NCI-H510A treated with DMSO at 0.1 percent for 48 hours (cell line): ENCODE data around the gene OGDHL.
"Not testable (repeated sequence)": the region's sequence is repeated elsewhere in the genome, so short reads cannot be mapped to it uniquely, and the experiment has no call there.

Experiments
- DNase-seq: peaks from one replicate; lab custom pipeline; 2025; lab: John Stamatoyannopoulos, UW

OGDHL gene

GRCh38 chr10:49756031-49756430 is 6.1 kb downstream of the OGDHL start:
- no peak for DNase-seq

DNA sequence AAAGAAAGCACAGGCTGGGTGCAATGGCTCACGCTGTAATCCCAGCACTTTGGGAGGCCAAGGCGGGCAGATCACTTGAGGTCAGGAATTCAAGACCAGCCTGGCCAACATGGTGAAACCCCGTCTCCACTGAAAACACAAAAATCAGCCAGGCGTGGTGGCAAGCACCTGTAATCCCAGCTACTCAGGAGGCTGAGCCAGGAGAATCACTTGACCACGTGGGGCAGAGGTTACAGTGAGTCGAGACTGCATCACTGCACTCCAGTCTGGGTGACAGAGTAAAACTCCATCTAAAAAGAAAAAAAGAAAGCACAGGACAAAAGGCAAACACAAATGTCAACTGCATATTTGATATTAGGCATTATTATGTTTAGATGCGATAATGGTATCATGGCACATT is 7.2 kb downstream of the OGDHL start:
- DNase-seq: not testable (repeated sequence)

GRCh38 chr10:49752584-49752983 is 9.5 kb downstream of the OGDHL start:
- DNase-seq: no peak

DNA sequence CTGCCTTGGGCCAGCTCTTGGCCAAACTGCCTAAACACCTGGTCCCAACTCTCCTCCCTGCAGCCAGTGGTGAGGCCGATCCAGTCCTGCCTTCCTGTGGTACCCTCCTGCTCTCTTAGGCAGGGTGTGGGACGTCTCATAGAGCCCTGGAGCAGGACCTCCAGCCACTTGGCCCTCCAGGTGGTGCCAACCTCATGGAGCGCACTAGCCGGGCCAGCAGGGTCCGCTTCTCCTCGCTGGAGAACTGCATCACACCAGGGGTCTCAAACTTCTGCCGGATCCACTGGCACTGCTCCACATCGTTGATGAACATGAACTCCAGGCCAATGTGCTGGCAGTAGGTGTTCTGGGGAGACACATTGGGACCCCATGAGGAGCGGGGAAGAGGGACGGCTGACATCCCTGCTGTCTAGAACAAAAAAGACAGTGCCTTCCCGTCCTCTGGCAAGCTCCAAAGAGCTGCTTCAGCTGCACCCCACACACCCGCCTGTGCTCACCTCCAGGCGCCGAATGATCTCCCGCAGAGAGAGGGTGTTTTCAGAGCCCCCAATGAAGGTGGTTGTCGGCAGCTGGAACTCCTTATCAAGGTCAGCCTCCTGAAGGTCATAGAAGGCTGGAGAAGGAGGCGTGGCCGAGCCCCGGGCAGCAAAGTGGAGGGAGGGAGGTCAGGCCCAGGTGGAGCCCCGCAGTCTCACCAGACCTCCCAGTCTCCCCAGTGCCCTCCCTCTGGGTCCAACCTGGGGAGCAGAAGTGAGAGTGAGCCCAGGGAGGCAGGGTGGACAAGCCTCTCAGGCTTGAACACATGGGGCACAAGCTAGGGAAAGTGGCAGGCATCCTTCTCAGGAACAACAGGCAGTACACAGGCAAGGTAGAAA is 10.2 kb downstream of the OGDHL start:
- DNase-seq: no peak

- DNase-seq: no peak
These were observed 10.9 kb downstream of the OGDHL start for GRCh38 chr10:49751216-49751615.

- no peak for DNase-seq
These were observed 11.6 kb downstream of the OGDHL start for GRCh38 chr10:49750546-49750945.

DNA sequence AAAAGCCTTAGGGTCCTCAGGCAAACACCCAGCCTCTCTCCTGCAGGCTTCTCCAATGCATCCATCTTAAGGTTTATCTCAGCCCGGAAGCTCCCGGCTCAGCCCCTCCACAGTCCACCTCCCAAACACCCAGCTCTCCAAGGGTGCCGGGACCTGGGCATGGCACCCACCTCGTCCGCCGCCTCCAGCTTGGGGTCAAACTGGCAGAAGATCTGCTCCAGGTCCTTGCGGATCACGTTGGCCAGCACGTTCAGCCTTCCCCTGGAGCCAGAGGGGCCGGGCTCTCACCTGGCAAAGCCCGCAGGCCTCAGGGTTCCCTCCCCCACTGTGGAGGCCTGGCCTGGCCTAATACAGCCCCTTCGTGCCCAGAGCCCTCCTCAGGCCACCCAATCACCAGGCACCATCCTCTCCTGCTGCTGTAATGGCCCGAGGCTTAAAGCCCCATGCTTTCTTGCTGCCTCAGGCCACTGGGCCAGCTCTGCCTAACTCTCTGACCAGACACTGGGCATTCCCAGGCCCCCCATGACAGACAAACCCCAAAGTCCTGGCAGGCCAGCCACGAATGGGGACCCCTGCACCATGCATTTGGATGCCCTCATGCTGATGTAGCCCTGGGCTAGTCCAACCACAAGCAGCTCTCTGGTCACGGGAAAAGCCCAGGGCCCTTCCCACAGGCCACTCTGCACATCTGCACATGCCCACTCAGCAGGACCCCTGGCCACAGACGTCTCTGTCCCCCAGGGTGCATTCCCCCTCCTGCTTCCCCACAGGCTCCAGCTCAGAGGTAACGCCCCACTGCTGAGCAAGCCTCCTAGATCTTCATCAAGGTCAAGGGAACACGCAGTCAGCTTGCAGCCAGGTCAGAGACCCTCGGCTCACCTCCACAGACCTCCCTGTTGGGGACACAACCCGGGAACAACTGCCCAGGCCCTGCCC is 12.3 kb downstream of the OGDHL start:
- DNase-seq: no peak

DNA sequence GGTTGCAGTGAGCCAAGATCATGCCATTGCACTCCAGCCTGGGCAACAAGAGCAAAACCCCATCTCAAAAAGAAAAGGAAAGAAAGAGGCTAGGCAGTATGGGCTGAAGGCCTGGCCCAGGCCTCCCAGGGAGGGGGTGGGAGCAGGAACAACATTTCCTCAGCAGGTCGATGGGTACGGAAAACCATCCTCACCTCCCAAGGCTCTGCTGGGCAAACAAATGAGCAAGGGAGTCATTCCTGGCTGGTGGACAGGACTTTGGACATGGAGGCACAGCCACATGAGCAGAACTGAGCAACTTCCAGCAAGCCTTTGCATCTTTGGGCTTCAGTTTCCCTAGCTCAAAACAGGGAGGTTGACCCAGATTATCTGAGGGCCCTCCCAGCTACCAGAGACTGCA is 13.0 kb downstream of the OGDHL start:
- DNase-seq: no peak

DNA sequence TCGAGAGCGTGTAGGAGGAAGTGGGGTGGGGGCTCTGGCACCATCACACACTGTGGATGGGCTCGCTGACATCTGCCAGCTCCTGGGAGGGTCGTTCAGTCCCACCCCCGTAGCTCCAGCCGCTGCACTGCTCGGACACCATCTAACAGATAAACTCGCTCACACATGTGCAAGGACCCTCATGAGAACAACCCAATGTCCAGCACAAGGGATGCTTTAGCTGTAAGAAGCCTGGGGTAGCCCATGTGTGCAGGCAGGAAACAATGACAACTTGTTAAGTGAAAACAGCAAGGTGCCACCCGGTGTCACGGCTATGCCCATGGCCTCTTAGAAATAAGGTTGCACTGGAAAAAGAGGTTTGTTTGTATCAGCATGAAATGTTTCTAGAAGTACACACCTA is 14.1 kb downstream of the OGDHL start:
- DNase-seq: no peak

DNA sequence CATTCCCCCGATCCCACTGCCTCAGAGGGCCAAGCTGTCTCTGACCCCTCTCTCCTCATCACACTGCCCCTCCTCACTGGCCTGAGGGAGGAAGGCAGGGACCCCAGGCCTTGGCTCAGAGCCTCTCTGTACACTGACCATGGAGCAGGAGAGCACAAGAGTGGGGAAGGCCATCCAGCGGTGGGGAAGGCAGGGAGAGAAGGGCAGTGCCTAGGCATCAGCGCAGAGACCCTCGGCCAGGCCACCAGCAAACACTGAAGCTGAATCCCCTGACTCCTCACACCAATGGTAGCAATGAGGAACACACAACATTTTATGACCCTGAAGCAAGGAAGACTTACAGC is 14.8 kb downstream of the OGDHL start:
- no peak for DNase-seq

- no peak for DNase-seq
These were observed 15.4 kb downstream of the OGDHL start for GRCh38 chr10:49746626-49747302.

GRCh38 chr10:49745756-49746155 is 16.4 kb downstream of the OGDHL start:
- no peak for DNase-seq

- no peak for DNase-seq
These were observed 17.1 kb downstream of the OGDHL start for GRCh38 chr10:49744924-49745605.

GRCh38 chr10:49744091-49744685 is 17.9 kb downstream of the OGDHL start:
- no peak for DNase-seq

DNA sequence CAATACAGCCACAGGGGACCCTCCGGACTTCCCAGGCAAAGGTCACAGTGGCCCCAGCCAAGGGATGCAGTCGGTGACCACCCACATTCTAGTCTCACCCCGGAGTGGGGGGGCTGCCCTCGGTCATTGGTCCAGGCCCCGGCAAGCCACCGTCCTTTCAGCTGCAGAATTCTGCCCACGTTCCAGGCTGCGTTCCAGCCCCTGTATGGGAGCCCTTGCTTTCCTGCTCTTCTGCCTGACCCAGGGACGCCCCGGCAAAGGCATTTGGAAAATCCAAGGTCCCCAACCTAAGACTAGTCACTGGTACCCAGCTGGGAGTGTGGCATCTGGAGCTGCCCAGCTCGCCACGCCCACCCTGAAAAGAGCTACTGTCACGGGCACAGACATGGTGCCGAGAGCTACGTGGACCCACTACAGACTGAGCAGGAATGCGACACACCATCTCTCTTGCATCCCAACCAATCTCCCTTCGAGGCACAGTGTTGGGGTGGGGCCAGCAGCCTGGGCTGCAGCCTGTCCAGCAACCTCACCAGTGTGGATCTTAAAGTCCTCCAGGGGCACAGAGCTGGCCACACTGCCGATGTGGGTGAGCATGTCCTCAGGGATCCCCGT is 18.6 kb downstream of the OGDHL start:
- no peak for DNase-seq

DNA sequence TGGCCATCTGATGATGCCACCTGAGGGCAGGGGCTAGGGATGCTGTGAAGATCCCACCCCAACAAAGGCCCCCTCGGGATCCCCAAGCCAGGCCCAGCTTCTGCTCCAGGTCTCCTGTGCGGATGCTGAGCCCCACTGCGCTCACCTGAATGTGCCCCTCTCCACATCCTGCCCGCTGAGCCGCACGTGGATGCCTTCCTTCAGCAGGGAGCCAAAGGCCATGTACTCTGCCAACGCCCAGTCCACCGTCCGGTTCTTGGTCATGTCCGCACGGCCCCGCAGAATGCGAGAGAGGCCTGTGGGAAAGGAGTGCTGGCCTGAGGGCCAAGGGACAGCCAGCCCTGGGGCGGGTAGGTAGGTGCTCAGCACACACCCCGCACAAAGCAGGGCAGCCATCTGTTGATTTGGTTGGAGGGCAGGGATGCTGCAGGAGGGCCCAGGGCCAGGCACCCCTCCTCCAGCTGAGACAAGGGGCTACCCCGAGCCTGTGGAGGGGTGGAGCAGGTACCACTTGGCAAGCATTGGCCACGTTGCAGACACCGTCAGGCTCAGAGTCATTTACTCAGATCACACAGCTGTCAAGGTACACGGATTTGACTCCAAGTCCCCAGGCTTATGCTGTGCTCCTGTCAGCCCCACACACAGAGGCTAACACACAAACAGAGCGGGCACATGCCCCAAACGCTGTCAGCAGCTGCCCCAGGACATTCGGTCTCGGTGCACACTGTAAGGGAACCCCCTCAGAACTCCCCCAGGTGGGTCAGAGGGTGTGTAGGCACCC is 19.2 kb downstream of the OGDHL start:
- DNase-seq: no peak

DNA sequence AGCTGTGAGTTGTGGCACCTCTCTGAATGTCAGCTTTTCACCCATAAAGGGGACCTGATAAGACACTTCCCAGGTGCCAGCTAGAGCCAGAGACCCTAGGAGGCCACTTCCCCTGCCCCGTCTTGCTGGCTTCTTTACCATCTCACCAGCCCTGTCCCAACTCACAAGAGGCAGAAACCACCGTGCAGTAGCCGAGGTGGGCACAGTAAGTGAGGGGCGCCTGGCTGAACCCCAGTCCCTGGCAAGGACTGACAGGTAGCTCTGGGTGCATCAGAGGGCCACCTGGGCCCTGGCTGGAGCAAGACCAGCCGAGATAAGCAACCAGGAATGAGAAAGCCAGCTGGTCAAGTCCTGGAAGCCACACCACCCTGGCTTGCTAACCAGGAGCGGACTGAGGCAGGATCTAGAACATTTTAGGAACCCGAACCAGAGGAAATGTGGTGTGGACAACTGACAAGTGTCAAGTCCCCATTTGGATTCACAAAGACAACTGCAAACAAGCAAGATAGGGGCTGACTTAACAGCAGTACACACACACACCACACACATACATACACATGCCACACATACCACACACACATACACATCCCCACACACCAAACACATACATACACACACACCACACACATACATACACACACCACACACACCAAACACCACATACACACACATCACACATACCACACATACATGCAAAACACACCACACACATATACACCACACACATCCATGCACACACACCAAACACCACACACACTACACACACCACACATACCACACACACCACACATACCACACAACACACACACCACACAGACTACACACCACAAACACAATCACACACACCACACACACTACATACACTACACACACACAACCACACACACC is 20.8 kb downstream of the OGDHL start:
- DNase-seq: no peak

DNA sequence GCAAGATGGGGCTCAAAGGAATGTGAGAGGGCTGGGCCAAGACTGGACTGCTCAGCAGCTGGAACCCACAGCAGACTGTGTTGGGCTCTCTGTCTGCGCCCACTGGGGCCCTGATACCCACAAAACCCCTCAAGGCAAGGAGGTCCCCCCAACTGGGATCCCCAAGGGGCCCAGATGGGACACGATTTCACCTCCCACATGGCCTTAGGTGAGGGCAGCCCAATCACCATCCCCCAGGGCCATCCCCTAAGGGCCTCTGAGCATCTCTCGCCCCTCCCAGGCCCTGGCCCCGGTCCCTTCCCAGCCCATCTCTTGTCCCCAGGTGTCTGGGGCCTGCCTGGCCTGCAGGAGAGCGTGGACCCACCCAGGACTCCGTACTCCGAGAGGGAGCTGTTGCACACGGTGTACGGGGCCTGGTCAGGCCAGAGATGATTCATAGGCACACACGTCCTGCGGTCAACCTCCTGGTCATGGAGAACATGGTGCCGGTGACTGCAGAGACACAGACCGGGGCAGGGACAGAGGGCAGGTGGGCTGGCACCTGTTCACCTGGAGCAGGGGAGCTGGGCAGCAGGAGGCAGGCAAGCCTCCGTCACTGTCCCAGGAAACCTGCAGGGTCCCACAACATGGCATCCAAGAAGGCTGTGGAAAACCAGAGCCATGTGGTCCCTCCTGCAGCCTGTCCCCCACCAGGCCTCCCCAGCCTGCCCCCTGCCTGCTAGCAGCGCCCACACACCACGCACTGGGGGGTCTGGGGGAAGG is 21.6 kb downstream of the OGDHL start:
- no peak for DNase-seq

DNA sequence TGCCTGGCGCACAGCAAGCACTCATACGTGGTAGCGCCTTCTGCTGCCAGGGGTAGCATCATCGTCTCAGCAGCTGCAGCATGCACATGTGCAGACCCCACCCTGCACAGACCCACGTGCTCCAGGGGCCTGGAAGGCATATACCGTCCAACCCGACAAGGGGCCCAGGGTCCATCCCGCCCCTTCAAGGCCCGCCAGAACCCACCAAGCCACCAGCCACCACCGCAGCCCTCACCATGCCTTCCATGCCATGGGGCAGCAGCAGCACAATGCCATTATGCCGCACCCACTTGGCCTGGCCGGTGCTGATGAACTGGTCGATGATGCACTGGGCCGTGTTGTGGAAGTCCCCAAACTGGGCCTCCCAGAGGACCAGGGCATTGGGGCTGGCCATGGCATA is 22.7 kb downstream of the OGDHL start:
- no peak for DNase-seq
